MM.1S (cell line): Measurements from ENCODE around the gene AIP.

Experiments
- CTCF ChIP-seq: fragments of 300-600 bp; sonication (generic); IDR thresholded peaks from 2 replicates; pipeline ENCODE4 v1.5.1; 2016; ENCODE audit warnings: antibody characterized with exemption, low read length, mixed read lengths
- EZH2 ChIP-seq: fragments of 300-600 bp; sonication (generic); optimal IDR thresholded peaks from 2 replicates; pipeline ENCODE3; 2017; ENCODE audit warnings: low read depth, mild to moderate bottlenecking, antibody characterized with exemption, low read length, mixed read lengths
- EZH2phosphoT487 ChIP-seq: fragments of 300-600 bp; sonication (generic); IDR thresholded peaks from 2 replicates; pipeline ENCODE4 v1.6.1; 2018; ENCODE audit warnings: antibody characterized with exemption, low read length

- TF ChIP-seq EZH2 (no peak), CTCF (no peak), EZH2phosphoT487 (no peak)
These were observed 6.5 kb downstream of the AIP start for GRCh38 chr11:67489203-67489884.
